OCI-LY1 (cell line): ENCODE results near the gene ANKRD33.

Experiments
- H2AFZ ChIP-seq: fragments of 200-600 bp; sonication (generic), shearing (Covaris generic); 2 replicates; pipeline ENCODE4 v1.6.0; 2014; ENCODE audit warnings: antibody characterized with exemption, mild to moderate bottlenecking, low read length
- H3F3A ChIP-seq: fragments of 200-600 bp; sonication (generic), shearing (Covaris generic); 2 replicates; pipeline ENCODE4 v1.6.0; 2014; ENCODE audit warnings: mild to moderate bottlenecking, antibody characterized with exemption, low read length, moderate library complexity; ENCODE audit not compliant: insufficient read depth
- H3K27ac ChIP-seq: fragments of 200-600 bp; sonication (generic); 2 replicates; pipeline ENCODE4 v1.5.1; 2014; ENCODE audit warnings: low read length, mixed run types, mild to moderate bottlenecking, low read depth; ENCODE audit not compliant: poor library complexity, severe bottlenecking
- H3K27me3 ChIP-seq: fragments of 200-600 bp; sonication (generic); 2 replicates; pipeline ENCODE4 v1.6.0; 2014; ENCODE audit warnings: antibody characterized with exemption, mild to moderate bottlenecking, low read length, moderate library complexity; ENCODE audit not compliant: insufficient read depth
- H3K36me3 ChIP-seq: fragments of 200-600 bp; sonication (generic); 2 replicates; pipeline ENCODE4 v1.6.1; 2014; ENCODE audit warnings: mild to moderate bottlenecking, antibody characterized with exemption, low read length, moderate library complexity, mixed read lengths; ENCODE audit not compliant: insufficient read depth
- H3K4me1 ChIP-seq: fragments of 200-600 bp; sonication (generic); 2 replicates; pipeline ENCODE4 v1.5.1; 2014; ENCODE audit warnings: mild to moderate bottlenecking, low read length, moderate library complexity; ENCODE audit not compliant: insufficient read depth, severe bottlenecking
- H3K4me2 ChIP-seq: fragments of 200-600 bp; sonication (generic), shearing (Covaris generic); 2 replicates; pipeline ENCODE4 v1.6.1; 2014; ENCODE audit warnings: low read length
- H3K4me3 ChIP-seq: fragments of 200-600 bp; sonication (generic); 2 replicates; pipeline ENCODE4 v1.5.1; 2014; ENCODE audit warnings: low read length, low read depth, mild to moderate bottlenecking, mixed read lengths; ENCODE audit not compliant: poor library complexity, severe bottlenecking
- H3K79me2 ChIP-seq: fragments of 200-600 bp; shearing (Covaris generic); 2 replicates; pipeline ENCODE4 v1.6.1; 2016; ENCODE audit warnings: mixed run types, low read length, mixed read lengths; ENCODE audit not compliant: insufficient read depth
- H3K9ac ChIP-seq: fragments of 200-600 bp; sonication (generic), shearing (Covaris generic); 2 replicates; pipeline ENCODE4 v1.6.1; 2014; ENCODE audit warnings: mild to moderate bottlenecking, low read length, mixed read lengths
- H3K9me2 ChIP-seq: fragments of 200-600 bp; sonication (generic), shearing (Covaris generic); 2 replicates; pipeline ENCODE4 v1.6.1; 2014; ENCODE audit warnings: low read depth, mild to moderate bottlenecking, low read length, mixed read lengths
- H3K9me3 ChIP-seq: fragments of 200-600 bp; shearing (Covaris generic); 2 replicates; pipeline ENCODE4 v1.6.1; 2014; ENCODE audit warnings: low read length, mixed read lengths
- H4K20me1 ChIP-seq: fragments of 200-600 bp; sonication (generic), shearing (Covaris generic); 2 replicates; pipeline ENCODE4 v1.6.0; 2016; ENCODE audit warnings: mild to moderate bottlenecking, low read length; ENCODE audit not compliant: insufficient read depth
- CTCF ChIP-seq: fragments of 200-600 bp; sonication (generic), shearing (Covaris generic); IDR thresholded peaks from 2 replicates; pipeline ENCODE4 v1.5.1; 2017; ENCODE audit warnings: mild to moderate bottlenecking, antibody characterized with exemption, low read length, moderate library complexity, mixed read lengths
- EZH2 ChIP-seq: fragments of 200-600 bp; sonication (generic), shearing (Covaris generic); IDR thresholded peaks from 2 replicates; pipeline ENCODE4 v1.8.0; 2017; ENCODE audit warnings: borderline replicate concordance, mixed run types, mild to moderate bottlenecking, antibody characterized with exemption, low read length, moderate library complexity, mixed read lengths

Gene ANKRD33

GRCh38 chr12:51864833-51865670, 22.9 kb upstream of the ANKRD33 start:
- no peak overlapping the region for H2AFZ ChIP-seq
- no peaks in the 10 kb centered on the region for H3K79me2 ChIP-seq
- no peaks in the 10 kb centered on the region for H3F3A ChIP-seq
- H3K27ac ChIP-seq, result no peak overlapping the region
- H3K4me3 ChIP-seq, result no peak overlapping the region
- no peaks in the 10 kb centered on the region for H4K20me1 ChIP-seq
- H3K9ac ChIP-seq, result no peak overlapping the region
- H3K9me2 ChIP-seq, result no peaks in the 10 kb centered on the region
- H3K4me1 ChIP-seq, result no peaks in the 10 kb centered on the region
- no peak overlapping the region for H3K4me2 ChIP-seq
- H3K27me3 ChIP-seq, result peaks cover 3% of the 10 kb centered on the region; the same call in 1 of the 2 replicates
- no peak for TF ChIP-seq EZH2
- no peak for TF ChIP-seq CTCF
- no peaks in the 10 kb centered on the region for H3K9me3 ChIP-seq
- no peaks in the 10 kb centered on the region for H3K36me3 ChIP-seq

DNA sequence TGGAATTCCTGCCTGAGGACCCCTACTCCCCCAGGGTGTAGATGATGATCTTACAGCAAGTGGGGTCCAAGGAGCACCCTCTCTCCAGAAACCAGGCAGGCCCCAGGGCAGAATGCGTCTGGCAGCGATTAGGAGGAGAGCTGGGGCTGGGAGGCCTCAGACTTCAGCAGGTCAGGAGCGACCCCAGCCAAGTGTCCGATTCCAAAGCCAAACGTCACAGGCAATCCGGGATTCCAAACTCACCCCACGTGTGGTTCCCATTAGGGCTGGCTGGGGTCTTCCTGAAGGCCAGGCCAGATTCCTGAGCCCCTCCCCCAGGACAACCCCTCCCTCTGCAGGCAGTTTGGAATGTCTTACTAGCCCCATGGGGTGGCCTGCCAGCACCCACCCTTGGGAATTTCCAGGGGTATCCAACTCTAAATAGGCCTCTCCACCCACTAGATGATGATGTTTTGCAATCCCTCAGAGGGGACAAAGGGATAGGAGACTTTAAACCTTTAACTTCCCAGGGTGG, 22.1 kb upstream of the ANKRD33 start:
- Histone ChIP-seq H3K27ac (no peak overlapping the region), H3K27me3 (peaks cover 3% of the 10 kb centered on the region; the same call in 1 of the 2 replicates), H3K79me2 (no peaks in the 10 kb centered on the region), H3K9ac (no peak overlapping the region), H3K36me3 (no peaks in the 10 kb centered on the region), H3K9me2 (no peaks in the 10 kb centered on the region), H2AFZ (no peak overlapping the region), H3K4me2 (no peak overlapping the region), H3F3A (no peaks in the 10 kb centered on the region), H3K9me3 (no peaks in the 10 kb centered on the region), H3K4me3 (no peak overlapping the region), H3K4me1 (no peaks in the 10 kb centered on the region), H4K20me1 (no peaks in the 10 kb centered on the region)
- TF ChIP-seq CTCF (no peak), EZH2 (no peak)

GRCh38 chr12:51866324-51866723, 21.6 kb upstream of the ANKRD33 start:
- no peaks in the 10 kb centered on the region for H4K20me1 ChIP-seq
- no peak overlapping the region for H3K9ac ChIP-seq
- no peaks in the 10 kb centered on the region for H3K4me1 ChIP-seq
- peaks cover 3% of the 10 kb centered on the region; the same call in 1 of the 2 replicates for H3K27me3 ChIP-seq
- H3K79me2 ChIP-seq, result no peaks in the 10 kb centered on the region
- H3F3A ChIP-seq, result no peaks in the 10 kb centered on the region
- H3K4me3 ChIP-seq, result no peak overlapping the region
- no peak overlapping the region for H3K4me2 ChIP-seq
- no peak overlapping the region for H3K27ac ChIP-seq
- no peaks in the 10 kb centered on the region for H3K36me3 ChIP-seq
- no peak overlapping the region for H2AFZ ChIP-seq
- H3K9me3 ChIP-seq, result no peaks in the 10 kb centered on the region
- no peaks in the 10 kb centered on the region for H3K9me2 ChIP-seq
- TF ChIP-seq CTCF, result no peak
- no peak for TF ChIP-seq EZH2
